Liver (tissue), 9 donors: ENCODE data around the gene KCNK10. TPM values are rescaled to one million over a fixed set of nuclear protein-coding genes. Genes with fewer than 3 reads are reported as not detected.
"Not testable (repeated sequence)": the region's sequence is repeated elsewhere in the genome, so short reads cannot be mapped to it uniquely, and the experiment has no call there.

Source experiments
- DNase-seq: peaks from one replicate; pipeline ENCODE4 v3.0.0-alpha.2; 2017; ENCODE audit warnings: low spot score
- H3K27ac ChIP-seq, 2 donors: one replicate each; pipeline ENCODE4 v1.7.0; 2013; ENCODE audit warnings: inconsistent platforms in 2 of 2, low read length in 2 of 2, control low read depth in 1 of 2, low read depth in 1 of 2, mild to moderate bottlenecking in 1 of 2
- H3K27me3 ChIP-seq, 4 donors: one replicate each; pipeline versions ENCODE4 v1.6.1 to v1.7.0; 2013; ENCODE audit warnings: low read length in 3 of 4, inconsistent platforms in 1 of 4, mild to moderate bottlenecking in 1 of 4, moderate library complexity in 1 of 4; ENCODE audit not compliant: control insufficient read depth in 4 of 4, insufficient read depth in 4 of 4
- H3K36me3 ChIP-seq, 4 donors: one replicate each; pipeline versions ENCODE4 v1.6.1 to v1.7.0; 2013; ENCODE audit warnings: low read length in 3 of 4, mild to moderate bottlenecking in 3 of 4, low read depth in 1 of 4, moderate library complexity in 1 of 4; ENCODE audit not compliant: control insufficient read depth in 4 of 4, insufficient read depth in 3 of 4
- H3K4me1 ChIP-seq, 4 donors: one replicate each; pipeline versions ENCODE4 v1.6.1 to v1.7.0; 2013; ENCODE audit warnings: low read length in 3 of 4, mild to moderate bottlenecking in 3 of 4, moderate library complexity in 1 of 4; ENCODE audit not compliant: control insufficient read depth in 4 of 4, insufficient read depth in 4 of 4
- H3K4me3 ChIP-seq, 3 donors: one replicate each; pipeline versions ENCODE4 v1.6.1 to v1.7.0; 2013; ENCODE audit warnings: low read length in 3 of 3, control low read depth in 1 of 3, low read depth in 1 of 3, mild to moderate bottlenecking in 1 of 3
- H3K9ac ChIP-seq, 2 donors: one replicate each; pipeline ENCODE4 v1.7.0; 2013; ENCODE audit warnings: low read length in 2 of 2, mild to moderate bottlenecking in 2 of 2, moderate library complexity in 2 of 2, control low read depth in 1 of 2, low read depth in 1 of 2
- H3K9me3 ChIP-seq, 4 donors: one replicate each; pipeline versions ENCODE4 v1.6.1 to v1.7.0; 2013; ENCODE audit warnings: low read length in 3 of 4; ENCODE audit not compliant: control insufficient read depth in 4 of 4
- CTCF ChIP-seq: fragments of 150-350 bp; IDR thresholded peaks from 2 replicates; pipeline ENCODE4 v1.5.1; 2017; ENCODE audit warnings: improper control_type of control experiment, low read depth, low read length; ENCODE audit not compliant: missing input control
- EGR1 ChIP-seq, 2 donors: IDR thresholded peaks; 2 replicates each; pipeline ENCODE4 v1.6.1; 2016 to 2018; ENCODE audit warnings: antibody characterized with exemption in 2 of 2, low read depth in 2 of 2
- FOXA1 ChIP-seq: IDR thresholded peaks from 2 replicates; pipeline ENCODE4 v1.6.1; 2016; ENCODE audit warnings: antibody characterized with exemption
- FOXA2 ChIP-seq: IDR thresholded peaks from 2 replicates; pipeline ENCODE4 v1.6.1; 2016; ENCODE audit warnings: antibody characterized with exemption
- GABPA ChIP-seq, 2 donors: IDR thresholded peaks in 1 of 2; conservative IDR thresholded peaks in 1 of 2; 2 replicates each; pipeline ENCODE4 v1.6.1; 2016; ENCODE audit warnings: antibody characterized with exemption in 2 of 2, mild to moderate bottlenecking in 1 of 2, moderate library complexity in 1 of 2
- HNF4A ChIP-seq, 2 donors: conservative IDR thresholded peaks; 2 replicates each; pipeline ENCODE4 v1.6.1; 2016; ENCODE audit warnings: antibody characterized with exemption in 2 of 2, mild to moderate bottlenecking in 2 of 2
- HNF4G ChIP-seq: IDR thresholded peaks from 2 replicates; pipeline ENCODE4 v1.6.1; 2016; ENCODE audit warnings: antibody characterized with exemption
- NR2F2 ChIP-seq: IDR thresholded peaks from 2 replicates; pipeline ENCODE4 v1.6.1; 2016; ENCODE audit warnings: antibody characterized with exemption
- RAD21 ChIP-seq, 2 donors: IDR thresholded peaks; 2 replicates each; pipeline ENCODE4 v1.6.1; 2016; ENCODE audit warnings: antibody characterized with exemption in 2 of 2, mild to moderate bottlenecking in 2 of 2
- RXRA ChIP-seq, 2 donors: IDR thresholded peaks; 2 replicates each; pipeline ENCODE4 v1.6.1; 2017 to 2018; ENCODE audit warnings: antibody characterized with exemption in 2 of 2, mild to moderate bottlenecking in 1 of 2
- SP1 ChIP-seq: IDR thresholded peaks from 2 replicates; pipeline ENCODE4 v1.6.1; 2018; ENCODE audit warnings: antibody characterized with exemption, mild to moderate bottlenecking
- TAF1 ChIP-seq: conservative IDR thresholded peaks from 2 replicates; pipeline ENCODE4 v1.6.1; 2016; ENCODE audit warnings: antibody characterized with exemption, mild to moderate bottlenecking
- YY1 ChIP-seq: IDR thresholded peaks from 2 replicates; pipeline ENCODE4 v1.6.1; 2016; ENCODE audit warnings: antibody characterized with exemption, mild to moderate bottlenecking
- WGBS: extraction: QIAGEN DNeasy Blood & Tissue Kit; methylation state at CpG from one replicate; pipeline ENCODE4 v1.1.7; 2013; 5-methylcytosine and 5-hydroxymethylcytosine counted together
- polyA plus RNA-seq, 2 donors: library from polyadenylated mRNA; stranded (reverse) in 1 of 2; unstranded in 1 of 2; fragments of 200-250 nt in 1 of 2; fragments of >200 nt in 1 of 2; fragmentation: Nextera tagmentation in 1 of 2; extraction: Ambion mirVana in 1 of 2; gene quantifications; one replicate each; pipeline versions ENCODE4 v1.2.1 to v1.2.3, GENCODE V29; 2013 to 2015
- total RNA-seq, 2 donors: library from RNA; depleted of rRNA; stranded (reverse); fragments of >200 nt; gene quantifications; one replicate each; pipeline ENCODE4 v1.2.3, GENCODE V29; 2014
- TF ChIP-seq, protein P1 (sequence below): IDR thresholded peaks from 2 replicates; pipeline ENCODE4 v1.6.1; 2016; ENCODE audit warnings: antibody characterized with exemption
- TF ChIP-seq, protein P2 (sequence below): IDR thresholded peaks from 2 replicates; pipeline ENCODE4 v1.6.1; 2016; ENCODE audit warnings: antibody characterized with exemption
- donor health status: healthy.
- donor health status: healthy.
- donor health status: healthy.
- donor health status: healthy.
- donor health status: healthy.

KCNK10 gene
- total and polyA plus RNA-seq, 4 donors = 0.05 TPM; not detected in 3

DNA sequence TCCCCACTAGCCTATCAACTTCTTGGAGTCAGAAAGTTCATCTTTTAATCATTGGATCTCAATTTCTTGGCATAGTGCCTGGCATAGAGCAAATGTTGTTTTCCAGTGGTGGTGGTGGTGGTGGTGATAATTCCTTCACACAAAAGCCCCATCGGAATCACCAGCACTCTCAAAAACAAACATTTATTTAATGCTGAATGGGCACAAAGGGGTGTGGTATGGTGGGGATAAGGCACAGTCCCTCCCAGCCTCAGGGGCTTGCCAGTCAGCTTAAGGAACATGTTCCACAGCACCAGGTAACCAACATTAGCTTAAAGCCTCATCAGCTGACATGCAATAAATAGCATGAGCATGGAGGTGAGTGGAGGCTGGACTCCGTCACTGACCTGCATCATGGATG is 56.6 kb downstream of the KCNK10 start (continued):
- TF ChIP-seq, protein P1, sequence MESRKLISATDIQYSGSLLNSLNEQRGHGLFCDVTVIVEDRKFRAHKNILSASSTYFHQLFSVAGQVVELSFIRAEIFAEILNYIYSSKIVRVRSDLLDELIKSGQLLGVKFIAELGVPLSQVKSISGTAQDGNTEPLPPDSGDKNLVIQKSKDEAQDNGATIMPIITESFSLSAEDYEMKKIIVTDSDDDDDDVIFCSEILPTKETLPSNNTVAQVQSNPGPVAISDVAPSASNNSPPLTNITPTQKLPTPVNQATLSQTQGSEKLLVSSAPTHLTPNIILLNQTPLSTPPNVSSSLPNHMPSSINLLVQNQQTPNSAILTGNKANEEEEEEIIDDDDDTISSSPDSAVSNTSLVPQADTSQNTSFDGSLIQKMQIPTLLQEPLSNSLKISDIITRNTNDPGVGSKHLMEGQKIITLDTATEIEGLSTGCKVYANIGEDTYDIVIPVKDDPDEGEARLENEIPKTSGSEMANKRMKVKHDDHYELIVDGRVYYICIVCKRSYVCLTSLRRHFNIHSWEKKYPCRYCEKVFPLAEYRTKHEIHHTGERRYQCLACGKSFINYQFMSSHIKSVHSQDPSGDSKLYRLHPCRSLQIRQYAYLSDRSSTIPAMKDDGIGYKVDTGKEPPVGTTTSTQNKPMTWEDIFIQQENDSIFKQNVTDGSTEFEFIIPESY = no peak
- no peak for TF ChIP-seq RXRA (IDR thresholded peaks at IDR 0.05)

- no peak for TF ChIP-seq CTCF
- no peak for TF ChIP-seq RXRA (IDR thresholded peaks at IDR 0.05)
- TF ChIP-seq TAF1 = no peak
- no peak for TF ChIP-seq NR2F2
- no peak for TF ChIP-seq HNF4G
- no peak for TF ChIP-seq EGR1 (IDR thresholded peaks at IDR 0.05; ENCODE audit: low read depth in 2 of 2)
- no peak for TF ChIP-seq FOXA1
- no peak for TF ChIP-seq HNF4A (conservative IDR thresholded peaks at IDR 0.05)
- no peak for TF ChIP-seq YY1
- TF ChIP-seq FOXA2 = no peak
- no peak for TF ChIP-seq SP1
- TF ChIP-seq GABPA (IDR thresholded peaks at IDR 0.05 in 1 of 2, conservative IDR thresholded peaks at IDR 0.05 in 1 of 2) = no peak
- TF ChIP-seq, protein P1 = no peak
- no peak for TF ChIP-seq RAD21 (IDR thresholded peaks at IDR 0.05)
- TF ChIP-seq, protein P2, sequence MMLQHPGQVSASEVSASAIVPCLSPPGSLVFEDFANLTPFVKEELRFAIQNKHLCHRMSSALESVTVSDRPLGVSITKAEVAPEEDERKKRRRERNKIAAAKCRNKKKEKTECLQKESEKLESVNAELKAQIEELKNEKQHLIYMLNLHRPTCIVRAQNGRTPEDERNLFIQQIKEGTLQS = no peak
- Histone ChIP-seq H3K27ac (no peak overlapping the region), H3K27me3 (no peaks in the 10 kb centered on the region), H3K9me3 (no peaks in the 10 kb centered on the region), H3K4me1 (no peaks in the 10 kb centered on the region), H3K4me3 (no peak overlapping the region), H3K9ac (no peak overlapping the region), H3K36me3 (no peaks in the 10 kb centered on the region)
- no peak for DNase-seq
- 82% methylated on average over 6 of the region's 6 CpGs for WGBS
Observed at GRCh38 chr14:88264116-88264515, 59.0 kb downstream of the KCNK10 start.

DNA sequence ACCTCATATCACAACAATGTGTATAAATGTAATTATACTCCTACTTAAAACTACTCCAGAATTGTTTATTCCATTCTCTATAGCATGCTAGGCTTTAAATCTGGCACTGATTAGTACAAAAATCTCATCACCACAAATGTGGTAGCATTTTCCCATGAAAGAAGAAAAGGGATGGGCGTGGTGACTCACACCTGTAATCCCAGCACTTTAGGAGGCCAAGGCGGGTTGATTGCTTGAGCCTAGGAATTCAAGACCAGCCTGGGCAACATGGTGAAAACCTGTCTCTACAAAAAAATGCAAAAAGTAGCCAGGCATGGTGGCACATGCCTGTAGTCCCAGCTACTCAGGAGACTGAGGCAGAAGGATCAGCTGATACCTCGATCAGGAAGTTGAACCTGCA is 61.8 kb downstream of the KCNK10 start:
- H3K4me3 ChIP-seq, H3K4me1 ChIP-seq, H3K27ac ChIP-seq, H3K9ac ChIP-seq, DNase-seq, H3K9me3 ChIP-seq, H3K27me3 ChIP-seq, H3K36me3 ChIP-seq: not testable (repeated sequence)
- 88% methylated on average over 3 of the region's 3 CpGs for WGBS
